Skeletal muscle satellite cell (primary cell): ENCODE results near the gene GCLM.
"Not testable (repeated sequence)": the region's sequence is repeated elsewhere in the genome, so short reads cannot be mapped to it uniquely, and the experiment has no call there.

Experiments used
- H3K27me3 ChIP-seq: 2 replicates; pipeline ENCODE4 v1.7.0; 2013; ENCODE audit warnings: low read length; ENCODE audit not compliant: control insufficient read depth, insufficient read depth
- H3K36me3 ChIP-seq: 2 replicates; pipeline ENCODE4 v1.7.0; 2013; ENCODE audit warnings: mild to moderate bottlenecking, control low read depth, low read length; ENCODE audit not compliant: insufficient read depth
- H3K4me1 ChIP-seq: 2 replicates; pipeline ENCODE4 v1.7.0; 2013; ENCODE audit warnings: low read length; ENCODE audit not compliant: control insufficient read depth, insufficient read depth
- H3K4me2 ChIP-seq: 2 replicates; pipeline ENCODE4 v1.7.0; 2013; ENCODE audit warnings: mild to moderate bottlenecking, low read length
- H3K4me3 ChIP-seq: 2 replicates; pipeline ENCODE4 v1.7.0; 2013; ENCODE audit warnings: low read length
- H3K9ac ChIP-seq: 2 replicates; pipeline ENCODE4 v1.7.0; 2013; ENCODE audit warnings: mild to moderate bottlenecking, low read depth, low read length, moderate library complexity
- H3K9me3 ChIP-seq: replicated peaks from 2 replicates; pipeline ENCODE4 v1.7.0; 2013; ENCODE audit warnings: mild to moderate bottlenecking, control low read depth, low read length

GCLM gene

GRCh38 chr1:93855983-93856382, 53.2 kb downstream of the GCLM start:
- not testable (repeated sequence) for H3K4me3 ChIP-seq, H3K9me3 ChIP-seq, H3K4me2 ChIP-seq, H3K4me1 ChIP-seq, H3K27me3 ChIP-seq, H3K9ac ChIP-seq, H3K36me3 ChIP-seq

- H3K27me3 ChIP-seq = peaks cover 8% of the 10 kb centered on the region
- no peak overlapping the region for H3K9ac ChIP-seq
- no peaks in the 10 kb centered on the region for H3K36me3 ChIP-seq
- no peaks in the 10 kb centered on the region for H3K9me3 ChIP-seq
- no peak overlapping the region for H3K4me2 ChIP-seq
- no peak overlapping the region for H3K4me3 ChIP-seq
- H3K4me1 ChIP-seq = no peaks in the 10 kb centered on the region
Measured at GRCh38 chr1:93853940-93854339, 55.3 kb downstream of the GCLM start.

- H3K4me2 ChIP-seq = no peak overlapping the region
- no peaks in the 10 kb centered on the region for H3K36me3 ChIP-seq
- peaks cover 8% of the 10 kb centered on the region for H3K27me3 ChIP-seq
- H3K4me3 ChIP-seq = no peak overlapping the region
- no peaks in the 10 kb centered on the region for H3K9me3 ChIP-seq
- H3K4me1 ChIP-seq = peaks cover 7% of the 10 kb centered on the region
- no peak overlapping the region for H3K9ac ChIP-seq
Measured at GRCh38 chr1:93851878-93852277, 57.4 kb downstream of the GCLM start.

GRCh38 chr1:93851327-93851712, 57.9 kb downstream of the GCLM start:
- no peaks in the 10 kb centered on the region for H3K9me3 ChIP-seq
- peaks cover 7% of the 10 kb centered on the region for H3K4me1 ChIP-seq
- H3K4me3 ChIP-seq = no peak overlapping the region
- H3K36me3 ChIP-seq = no peaks in the 10 kb centered on the region
- peaks cover 8% of the 10 kb centered on the region for H3K27me3 ChIP-seq
- no peak overlapping the region for H3K9ac ChIP-seq
- no peak overlapping the region for H3K4me2 ChIP-seq

- H3K4me1 ChIP-seq = peaks cover 10% of the 10 kb centered on the region
- not testable (repeated sequence) for H3K27me3 ChIP-seq, H3K9ac ChIP-seq, H3K4me3 ChIP-seq, H3K9me3 ChIP-seq, H3K36me3 ChIP-seq
- peak overlapping the region; percentile 28 for H3K4me2 ChIP-seq
Measured at GRCh38 chr1:93850687-93851326, 58.4 kb downstream of the GCLM start.

GRCh38 chr1:93848350-93848883, 60.8 kb downstream of the GCLM start:
- no peaks in the 10 kb centered on the region for H3K27me3 ChIP-seq
- H3K36me3 ChIP-seq = no peaks in the 10 kb centered on the region
- H3K4me2 ChIP-seq = peak overlapping the region; percentile 97
- H3K9me3 ChIP-seq = no peaks in the 10 kb centered on the region
- peak overlapping the region; percentile 85 for H3K9ac ChIP-seq
- peaks cover 30% of the 10 kb centered on the region for H3K4me1 ChIP-seq
- peak overlapping the region; percentile 98 for H3K4me3 ChIP-seq

GRCh38 chr1:93847811-93848288, 61.4 kb downstream of the GCLM start:
- Histone ChIP-seq H3K4me1 (peaks cover 35% of the 10 kb centered on the region), H3K27me3 (no peaks in the 10 kb centered on the region), H3K36me3 (no peaks in the 10 kb centered on the region), H3K9ac (peak overlapping the region; percentile 85), H3K4me2 (peak overlapping the region; percentile 97), H3K9me3 (no peaks in the 10 kb centered on the region), H3K4me3 (peak overlapping the region; percentile 98)

- Histone ChIP-seq H3K9me3 (no peaks in the 10 kb centered on the region), H3K27me3 (no peaks in the 10 kb centered on the region), H3K4me1 (peaks cover 41% of the 10 kb centered on the region), H3K4me2 (peak overlapping the region; percentile 97), H3K36me3 (no peaks in the 10 kb centered on the region), H3K4me3 (peak overlapping the region; percentile 98), H3K9ac (peak overlapping the region; percentile 85)
Measured at GRCh38 chr1:93846992-93847810, 62.0 kb downstream of the GCLM start.

- Histone ChIP-seq H3K4me1 (peaks cover 41% of the 10 kb centered on the region), H3K27me3 (no peaks in the 10 kb centered on the region), H3K36me3 (no peaks in the 10 kb centered on the region), H3K4me3 (peak overlapping the region; percentile 98), H3K9ac (peak overlapping the region; percentile 85), H3K9me3 (no peaks in the 10 kb centered on the region), H3K4me2 (peak overlapping the region; percentile 97)
Measured at GRCh38 chr1:93846206-93846991, 62.8 kb downstream of the GCLM start.

GRCh38 chr1:93845538-93846205, 63.6 kb downstream of the GCLM start:
- peak overlapping the region; percentile 97 for H3K4me2 ChIP-seq
- H3K4me1 ChIP-seq = peaks cover 41% of the 10 kb centered on the region
- peak overlapping the region; percentile 85 for H3K9ac ChIP-seq
- H3K4me3 ChIP-seq = peak overlapping the region; percentile 98
- no peaks in the 10 kb centered on the region for H3K9me3 ChIP-seq
- H3K27me3 ChIP-seq = no peaks in the 10 kb centered on the region
- no peaks in the 10 kb centered on the region for H3K36me3 ChIP-seq
